NCI-H345 treated with DMSO at 0.1 percent for 48 hours (cell line): ENCODE measurements around the gene SLC25A17.
"Not testable (repeated sequence)": the region's sequence is repeated elsewhere in the genome, so short reads cannot be mapped to it uniquely, and the experiment has no call there.

Experiments
- DNase-seq: peaks from one replicate; lab custom pipeline; 2025; ENCODE audit not compliant: unreplicated experiment; lab: John Stamatoyannopoulos, UW

SLC25A17 gene

GRCh38 chr22:40758851-40759250 lies 60.3 kb downstream of the SLC25A17 start:
- DNase-seq, result not testable (repeated sequence)

- no peak for DNase-seq
These were observed 60.8 kb downstream of the SLC25A17 start for GRCh38 chr22:40758390-40758789.

- DNase-seq, result no peak
These were observed 62.1 kb downstream of the SLC25A17 start for GRCh38 chr22:40757071-40757470.

GRCh38 chr22:40753114-40753513 lies 66.0 kb downstream of the SLC25A17 start:
- DNase-seq, result no peak

GRCh38 chr22:40751250-40751649 lies 67.9 kb downstream of the SLC25A17 start:
- no peak for DNase-seq

- no peak for DNase-seq
These were observed 69.3 kb downstream of the SLC25A17 start for GRCh38 chr22:40749829-40750228.

GRCh38 chr22:40748388-40749355 lies 70.5 kb downstream of the SLC25A17 start:
- no peak for DNase-seq

GRCh38 chr22:40747361-40747760 lies 71.8 kb downstream of the SLC25A17 start:
- DNase-seq, result no peak

GRCh38 chr22:40746428-40747220 lies 72.5 kb downstream of the SLC25A17 start:
- DNase-seq, result no peak

GRCh38 chr22:40743768-40744167 lies 75.4 kb downstream of the SLC25A17 start:
- no peak for DNase-seq

- no peak for DNase-seq
These were observed 78.0 kb downstream of the SLC25A17 start for GRCh38 chr22:40741116-40741515.

- DNase-seq, result no peak
These were observed 79.4 kb downstream of the SLC25A17 start for GRCh38 chr22:40739721-40740120.

- DNase-seq, result no peak
These were observed 85.2 kb downstream of the SLC25A17 start for GRCh38 chr22:40733919-40734318.

- no peak for DNase-seq
These were observed 86.2 kb downstream of the SLC25A17 start for GRCh38 chr22:40732999-40733292.

GRCh38 chr22:40729284-40729683 lies 89.9 kb downstream of the SLC25A17 start:
- no peak for DNase-seq

GRCh38 chr22:40728731-40729189 lies 90.4 kb downstream of the SLC25A17 start:
- no peak for DNase-seq

GRCh38 chr22:40727964-40728615 lies 91.1 kb downstream of the SLC25A17 start:
- no peak for DNase-seq

GRCh38 chr22:40727070-40727963 lies 91.8 kb downstream of the SLC25A17 start:
- DNase-seq, result no peak

GRCh38 chr22:40726514-40726913 lies 92.6 kb downstream of the SLC25A17 start:
- no peak for DNase-seq

- DNase-seq, result no peak
These were observed 95.7 kb downstream of the SLC25A17 start for GRCh38 chr22:40723396-40723933.
